SU-DHL-6 (cell line): ENCODE measurements around the gene GRK2.
A peak's percentile ranks its signal among the peaks of the same experiment; 100 is the strongest.

Source experiments
- H2AFZ ChIP-seq: fragments of 200-600 bp; sonication (generic); 2 replicates; pipeline ENCODE4 v1.6.1; 2014; ENCODE audit warnings: low read depth, mild to moderate bottlenecking, moderate library complexity, mixed read lengths, antibody characterized with exemption, low read length; ENCODE audit not compliant: severe bottlenecking
- H3F3A ChIP-seq: fragments of 200-600 bp; shearing (Covaris generic); 2 replicates; pipeline ENCODE4 v1.6.0; 2016; ENCODE audit warnings: antibody characterized with exemption, mild to moderate bottlenecking; ENCODE audit not compliant: insufficient read depth
- H3K27ac ChIP-seq: fragments of 200-600 bp; sonication (generic); 2 replicates; pipeline ENCODE4 v1.5.1; 2016; ENCODE audit warnings: low read depth, mild to moderate bottlenecking, low read length, moderate library complexity, mixed read lengths
- H3K27me3 ChIP-seq: fragments of 200-600 bp; sonication (generic), shearing (Covaris generic); 2 replicates; pipeline ENCODE4 v1.6.0; 2014; ENCODE audit warnings: mild to moderate bottlenecking, low read length
- H3K36me3 ChIP-seq: fragments of 200-600 bp; sonication (generic); 2 replicates; pipeline ENCODE4 v1.6.1; 2014; ENCODE audit warnings: mild to moderate bottlenecking, low read length, mixed read lengths
- H3K4me2 ChIP-seq: fragments of 300-600, 200-600 bp; shearing (Covaris generic), sonication (generic); 2 replicates; pipeline ENCODE4 v1.6.0; 2014; ENCODE audit warnings: low read length, low read depth, mild to moderate bottlenecking; ENCODE audit not compliant: poor library complexity, severe bottlenecking
- H3K4me3 ChIP-seq: fragments of 200-600 bp; sonication (generic); 2 replicates; pipeline ENCODE4 v1.5.1; 2014; ENCODE audit warnings: antibody characterized with exemption, low read length, mild to moderate bottlenecking, mixed read lengths; ENCODE audit not compliant: insufficient read depth, poor library complexity, severe bottlenecking
- H3K79me2 ChIP-seq: fragments of 200-600 bp; sonication (generic); 2 replicates; pipeline ENCODE4 v1.6.1; 2014; ENCODE audit warnings: mild to moderate bottlenecking, low read length, moderate library complexity; ENCODE audit not compliant: insufficient read depth
- H3K9ac ChIP-seq: fragments of 200-600 bp; sonication (generic); 2 replicates; pipeline ENCODE4 v1.7.0; 2014; ENCODE audit warnings: mild to moderate bottlenecking, low read length
- H3K9me2 ChIP-seq: fragments of 200-600 bp; sonication (generic); replicated peaks from 2 replicates; pipeline ENCODE4 v1.6.1; 2014; ENCODE audit warnings: low read length; ENCODE audit not compliant: insufficient read depth
- H3K9me3 ChIP-seq: fragments of 200-600 bp; sonication (generic); 2 replicates; pipeline ENCODE4 v1.6.1; 2014; ENCODE audit warnings: low read length, mixed read lengths; ENCODE audit not compliant: insufficient read depth
- H4K20me1 ChIP-seq: fragments of 200-600 bp; sonication (generic); 2 replicates; pipeline ENCODE4 v1.6.1; 2014; ENCODE audit warnings: low read depth, mild to moderate bottlenecking, antibody characterized with exemption, low read length, moderate library complexity, mixed read lengths
- CTCF ChIP-seq: fragments of 200-600 bp; sonication (generic); IDR thresholded peaks from one replicate; pipeline ENCODE4 v1.5.1; 2017; ENCODE audit warnings: antibody characterized with exemption, mild to moderate bottlenecking, low read length, moderate library complexity; ENCODE audit not compliant: insufficient read depth, poor library complexity, severe bottlenecking
- EZH2phosphoT487 ChIP-seq: fragments of 200-600 bp; sonication (generic), shearing (Covaris generic); conservative IDR thresholded peaks from 2 replicates; pipeline ENCODE4 v1.6.1; 2018; ENCODE audit warnings: mild to moderate bottlenecking, antibody characterized with exemption, low read length, moderate library complexity, mixed read lengths

GRK2 gene

DNA sequence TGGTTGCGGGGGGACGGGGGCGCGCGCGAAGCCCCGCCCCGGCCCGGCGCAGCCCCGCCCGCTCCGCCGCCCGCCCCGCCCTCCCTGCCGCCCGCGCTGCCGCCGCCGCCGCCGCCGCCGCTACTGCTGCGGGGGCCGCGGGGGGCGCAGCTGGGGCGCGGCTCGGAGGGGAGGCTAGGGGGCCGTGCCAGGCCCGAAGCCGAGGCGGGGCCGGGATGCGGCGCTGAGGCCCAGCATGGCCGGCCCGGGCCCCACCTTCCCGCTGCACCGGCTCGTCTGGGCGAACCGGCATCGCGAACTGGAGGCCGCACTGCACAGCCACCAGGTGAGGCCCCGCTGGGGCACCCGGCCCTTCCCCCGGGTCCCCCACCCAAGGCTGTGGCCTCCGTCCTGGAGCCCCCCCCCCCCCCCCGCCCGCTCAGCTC is 23.0 kb downstream of the GRK2 start, which contains the start of gene ANKRD13D:
ANKRD13D (plus strand) TSS at position 78 of the 425 bp plus-strand sequence; CDS start at position 236, 158 bp downstream.
- peak within 1 kb of the TSS; percentile 97 for H3K9ac ChIP-seq
- H3K27me3 ChIP-seq: no peaks in the 10 kb centered on the region
- peaks cover 7% of the 10 kb centered on the region; the same call in 1 of the 2 replicates for H3K79me2 ChIP-seq
- H3K9me2 ChIP-seq: no peaks in the 10 kb centered on the region
- H3K4me3 ChIP-seq: peak within 1 kb of the TSS; percentile 72
- peaks cover 28% of the 10 kb centered on the region for H3F3A ChIP-seq
- H2AFZ ChIP-seq: no peak within 1 kb of the TSS
- H3K27ac ChIP-seq: peak within 1 kb of the TSS; percentile 98
- no peaks in the 10 kb centered on the region for H4K20me1 ChIP-seq
- H3K4me2 ChIP-seq: peak within 1 kb of the TSS; percentile 87
- H3K36me3 ChIP-seq: peaks cover 5% of the 10 kb centered on the region; the same call in 1 of the 2 replicates
- H3K9me3 ChIP-seq: no peaks in the 10 kb centered on the region
- TF ChIP-seq CTCF (no peak), EZH2phosphoT487 (no peak)

GRCh38 chr11:67289651-67290479 is 23.6 kb downstream of the GRK2 start:
- Histone ChIP-seq H3K79me2 (peaks cover 7% of the 10 kb centered on the region; the same call in 1 of the 2 replicates), H3K9me2 (no peaks in the 10 kb centered on the region), H3K27ac (peak overlapping the region; percentile 65), H3K4me3 (peak overlapping the region; percentile 72), H3K4me2 (peak overlapping the region; percentile 87), H3K36me3 (peaks cover 11% of the 10 kb centered on the region; the same call in 1 of the 2 replicates), H3K27me3 (no peaks in the 10 kb centered on the region), H2AFZ (no peak overlapping the region), H3K9ac (peak overlapping the region; percentile 97), H3K9me3 (no peaks in the 10 kb centered on the region), H3F3A (peaks cover 28% of the 10 kb centered on the region), H4K20me1 (no peaks in the 10 kb centered on the region)
- TF ChIP-seq EZH2phosphoT487 (no peak), CTCF (no peak)

- no peak overlapping the region for H3K9ac ChIP-seq
- no peak for TF ChIP-seq EZH2phosphoT487
- no peak for TF ChIP-seq CTCF
- H3K79me2 ChIP-seq: peaks cover 7% of the 10 kb centered on the region; the same call in 1 of the 2 replicates
- no peaks in the 10 kb centered on the region for H3K9me3 ChIP-seq
- no peaks in the 10 kb centered on the region for H3K9me2 ChIP-seq
- no peak overlapping the region for H3K27ac ChIP-seq
- peaks cover 18% of the 10 kb centered on the region for H3K36me3 ChIP-seq
- H3K27me3 ChIP-seq: no peaks in the 10 kb centered on the region
- no peak overlapping the region for H2AFZ ChIP-seq
- no peak overlapping the region for H3K4me3 ChIP-seq
- H3K4me2 ChIP-seq: no peak overlapping the region
- peaks cover 28% of the 10 kb centered on the region for H3F3A ChIP-seq
- no peaks in the 10 kb centered on the region for H4K20me1 ChIP-seq
These were observed 24.5 kb downstream of the GRK2 start for GRCh38 chr11:67290801-67291200.
